GM23248 (cell line): ENCODE results near the gene PRKAB1. TPM values are rescaled to one million over a fixed set of nuclear protein-coding genes. Genes with fewer than 3 reads are reported as not detected.
"Not testable (repeated sequence)": the region's sequence is repeated elsewhere in the genome, so short reads cannot be mapped to it uniquely, and the experiment has no call there.

ENCODE experiments used
- DNase-seq: peaks from one replicate; pipeline ENCODE4 v3.0.0-alpha.2; 2015
- H2AFZ ChIP-seq: fragments of 200-600 bp; sonication (generic); 2 replicates; pipeline ENCODE4 v1.6.1; 2016; ENCODE audit warnings: antibody characterized with exemption
- H3F3A ChIP-seq: fragments of 200-600 bp; sonication (generic); 2 replicates; pipeline ENCODE4 v1.6.1; 2016; ENCODE audit warnings: mild to moderate bottlenecking, antibody characterized with exemption, mixed run types; ENCODE audit not compliant: insufficient read depth
- H3K27ac ChIP-seq: fragments of 200-600 bp; sonication (generic); 2 replicates; pipeline ENCODE4 v1.5.1; 2016; ENCODE audit warnings: mild to moderate bottlenecking
- H3K27me3 ChIP-seq: fragments of 200-600 bp; sonication (generic); replicated peaks from 2 replicates; pipeline ENCODE4 v1.6.1; 2016; ENCODE audit warnings: mild to moderate bottlenecking; ENCODE audit not compliant: insufficient read depth
- H3K36me3 ChIP-seq: fragments of 200-600 bp; sonication (generic); 2 replicates; pipeline ENCODE4 v1.6.1; 2016; ENCODE audit warnings: low read depth, mild to moderate bottlenecking
- H3K4me1 ChIP-seq: fragments of 200-600 bp; sonication (generic); 2 replicates; pipeline ENCODE4 v1.6.1; 2016; ENCODE audit warnings: mild to moderate bottlenecking; ENCODE audit not compliant: insufficient read depth
- H3K4me2 ChIP-seq: fragments of 200-600 bp; sonication (generic); one replicate; pipeline ENCODE4 v1.6.1; 2016; ENCODE audit warnings: mild to moderate bottlenecking; ENCODE audit not compliant: unreplicated experiment
- H3K4me3 ChIP-seq: fragments of 200-600 bp; sonication (generic); 2 replicates; pipeline ENCODE4 v1.5.1; 2016; ENCODE audit warnings: mild to moderate bottlenecking
- H3K79me2 ChIP-seq: fragments of 200-600 bp; sonication (generic); 2 replicates; pipeline ENCODE4 v1.6.1; 2016; ENCODE audit warnings: mild to moderate bottlenecking; ENCODE audit not compliant: insufficient read depth
- H3K9ac ChIP-seq: fragments of 200-600 bp; sonication (generic); 2 replicates; pipeline ENCODE4 v1.6.1; 2016; ENCODE audit warnings: mild to moderate bottlenecking
- H3K9me2 ChIP-seq: fragments of 200-600 bp; sonication (generic); 2 replicates; pipeline ENCODE4 v1.6.1; 2016; ENCODE audit warnings: mixed run types, mild to moderate bottlenecking, moderate library complexity; ENCODE audit not compliant: insufficient read depth
- H3K9me3 ChIP-seq: fragments of 200-600 bp; sonication (generic); one replicate; pipeline ENCODE4 v1.6.1; 2017; ENCODE audit warnings: low read depth
- H4K20me1 ChIP-seq: fragments of 200-600 bp; sonication (generic); 2 replicates; pipeline ENCODE4 v1.6.0; 2016; ENCODE audit not compliant: insufficient read depth
- EZH2 ChIP-seq: fragments of 200-600 bp; sonication (generic); IDR thresholded peaks from 2 replicates; pipeline ENCODE4 v1.6.1; 2018; ENCODE audit warnings: antibody characterized with exemption, mild to moderate bottlenecking; ENCODE audit not compliant: insufficient read depth, poor library complexity, severe bottlenecking
- EZH2phosphoT487 ChIP-seq: fragments of 200-600 bp; sonication (generic); IDR thresholded peaks from 2 replicates; pipeline ENCODE4 v1.6.1; 2018; ENCODE audit warnings: antibody characterized with exemption, moderate library complexity, mild to moderate bottlenecking, low read depth; ENCODE audit not compliant: insufficient read depth
- WGBS, 2 experiments: methylation state at CpG; one replicate each; pipeline ENCODE4 v1.1.6; 2015 to 2017; ENCODE audit warnings: low lambda C conversion rate in 2 of 2, low coverage in 1 of 2; ENCODE audit errors: missing lambda C conversion rate in 2 of 2; 5-methylcytosine and 5-hydroxymethylcytosine counted together
- in situ Hi-C: fragments of 300-500 bp; cut with MboI; formaldehyde crosslinking; loops from 2 replicates; pipeline ENCODE4 v1.15.0; 2020
- polyA plus RNA-seq: library from polyadenylated mRNA; unstranded; fragments of >200 nt; fragmentation: Nextera tagmentation; extraction: Ambion mirVana; gene quantifications from 2 replicates; pipeline ENCODE4 v1.2.1, GENCODE V29; 2016
- total RNA-seq: library from RNA; depleted of rRNA; stranded (reverse); fragments of >200 nt; shearing (Covaris generic); gene quantifications from 2 replicates; pipeline ENCODE4 v1.2.3, GENCODE V29; 2014; rRNA removed

Gene PRKAB1
- 16.6 and 19.2 TPM in 2 replicates for total RNA-seq
- 24.7 and 25.0 TPM in 2 replicates for polyA plus RNA-seq

GRCh38 chr12:119667577-119668323, at the start of gene PRKAB1:
PRKAB1 (plus strand) TSS chr12:119668133; CDS start chr12:119668245, 112 bp downstream.
- Histone ChIP-seq H3K27ac (peak within 1 kb of the TSS; percentile 27; the same call in 1 of the 2 replicates), H3K27me3 (no peaks in the 10 kb centered on the region), H3F3A (no peaks in the 10 kb centered on the region), H2AFZ (peak within 1 kb of the TSS; percentile 96), H3K4me1 (peaks cover 16% of the 10 kb centered on the region), H3K4me3 (peak within 1 kb of the TSS; percentile 94), H3K9me3 (no peaks in the 10 kb centered on the region), H3K4me2 (peak within 1 kb of the TSS; percentile 92), H3K36me3 (peaks cover 7% of the 10 kb centered on the region; the same call in 1 of the 2 replicates), H4K20me1 (0 out of 2 replicates have a peak, but pooled peaks cover 5% of the 10 kb centered on the region), H3K79me2 (peaks cover 49% of the 10 kb centered on the region), H3K9me2 (no peaks in the 10 kb centered on the region), H3K9ac (peak within 1 kb of the TSS; percentile 89)
- 0 to 1% methylated on average over 64 of the region's 69 CpGs for WGBS, 2 experiments
- TF ChIP-seq EZH2, result no peak
- in situ Hi-C loops, result no loop called here
- peak; percentile 100 for DNase-seq

- H3K9me3 ChIP-seq, H3K27me3 ChIP-seq, H3K9ac ChIP-seq, H3K27ac ChIP-seq, H3K9me2 ChIP-seq, H2AFZ ChIP-seq, H3K4me2 ChIP-seq, H3F3A ChIP-seq, H3K4me3 ChIP-seq, H3K79me2 ChIP-seq, H3K36me3 ChIP-seq, H4K20me1 ChIP-seq, DNase-seq, H3K4me1 ChIP-seq, in situ Hi-C loops: not testable (repeated sequence)
- WGBS, 2 experiments, result 33 to 44% methylated on average over 1 of the region's 1 CpG
Observed at GRCh38 chr12:119618328-119618896, 49.5 kb upstream of the PRKAB1 start.

GRCh38 chr12:119620490-119620889, 47.4 kb upstream of the PRKAB1 start:
- Histone ChIP-seq H3K4me3 (no peak overlapping the region), H3K4me1 (no peaks in the 10 kb centered on the region), H3F3A (no peaks in the 10 kb centered on the region), H3K27me3 (no peaks in the 10 kb centered on the region), H2AFZ (no peak overlapping the region), H3K9me2 (no peaks in the 10 kb centered on the region), H3K79me2 (no peaks in the 10 kb centered on the region), H3K9ac (no peak overlapping the region), H3K36me3 (no peaks in the 10 kb centered on the region), H3K4me2 (no peak overlapping the region), H4K20me1 (no peaks in the 10 kb centered on the region), H3K27ac (no peak overlapping the region), H3K9me3 (no peaks in the 10 kb centered on the region)
- TF ChIP-seq EZH2 (no peak), EZH2phosphoT487 (no peak)
- 4 to 5% methylated on average over 1 of the region's 1 CpG for WGBS, 2 experiments
- in situ Hi-C loops, result no loop called here
- no peak for DNase-seq

GRCh38 chr12:119621878-119622277, 46.1 kb upstream of the PRKAB1 start:
- WGBS, 2 experiments, result 0 to 4% methylated on average over 2 of the region's 2 CpGs
- Histone ChIP-seq H2AFZ (no peak overlapping the region), H3K4me1 (no peaks in the 10 kb centered on the region), H3K27me3 (no peaks in the 10 kb centered on the region), H3K27ac (no peak overlapping the region), H4K20me1 (no peaks in the 10 kb centered on the region), H3K79me2 (no peaks in the 10 kb centered on the region), H3K9ac (no peak overlapping the region), H3K36me3 (no peaks in the 10 kb centered on the region), H3K9me3 (no peaks in the 10 kb centered on the region), H3K9me2 (no peaks in the 10 kb centered on the region), H3K4me2 (no peak overlapping the region), H3K4me3 (no peak overlapping the region), H3F3A (no peaks in the 10 kb centered on the region)
- TF ChIP-seq EZH2phosphoT487 (no peak), EZH2 (no peak)
- in situ Hi-C loops, result no loop called here
- peak; percentile 2 for DNase-seq
